Lower lobe of right lung (tissue), 2 donors: ENCODE results near the gene VANGL1. TPM values are rescaled to one million over a fixed set of nuclear protein-coding genes. Genes with fewer than 3 reads are reported as not detected.

ENCODE experiments used
- ATAC-seq, 2 donors: fragments of 200-7000 bp; cut with Tn5 transposase; one replicate each; pipeline ENCODE4 v1.9.1; 2020 to 2022; ENCODE audit warnings: mild to moderate bottlenecking in 2 of 2, moderate library complexity in 2 of 2
- DNase-seq: peaks from one replicate; pipeline ENCODE4 v3.0.0-alpha.2; 2020
- H3K27ac ChIP-seq: fragments of 200-600 bp; one replicate; pipeline ENCODE4 v1.8.0; 2022
- H3K27me3 ChIP-seq: fragments of 200-600 bp; one replicate; pipeline ENCODE4 v1.8.0; 2022; ENCODE audit warnings: low read depth
- H3K36me3 ChIP-seq: fragments of 200-600 bp; one replicate; pipeline ENCODE4 v1.8.0; 2022; ENCODE audit warnings: mild to moderate bottlenecking
- H3K4me1 ChIP-seq: fragments of 200-600 bp; one replicate; pipeline ENCODE4 v1.8.0; 2022
- H3K4me3 ChIP-seq: fragments of 200-600 bp; one replicate; pipeline ENCODE4 v1.8.0; 2022; ENCODE audit warnings: mild to moderate bottlenecking
- H3K9me3 ChIP-seq: fragments of 200-600 bp; one replicate; pipeline ENCODE4 v1.8.0; 2022
- CTCF ChIP-seq: fragments of 200-600 bp; IDR thresholded peaks from one replicate; pipeline ENCODE4 v1.8.0; 2022; ENCODE audit warnings: antibody characterized with exemption, mild to moderate bottlenecking
- intact Hi-C: fragments of 100-400 bp; cut with DNase I; formaldehyde crosslinking; loops from one replicate; pipeline ENCODE4 v1.11.0; 2022
- total RNA-seq: library from RNA; stranded (reverse); fragmentation: NEBNext Ultra II Directional; extraction: Animal tissue kit (Norgen Biotek cat#: 25700); gene quantifications from one replicate; pipeline ENCODE4 v1.2.1, GENCODE V29; 2021
- donor health status: DM: no; HTN: yes; CAD: no; lungs with severe emphysema.

Gene VANGL1
- total RNA-seq, 1 donor from 2014 or later: 10.9 TPM

GRCh38 chr1:115669002-115669673, 27.4 kb downstream of the VANGL1 start:
- no peaks in the 10 kb centered on the region for H3K9me3 ChIP-seq
- no peaks in the 10 kb centered on the region for H3K27me3 ChIP-seq
- DNase-seq: no peak
- H3K27ac ChIP-seq: no peak overlapping the region
- no peak for TF ChIP-seq CTCF
- H3K36me3 ChIP-seq: peaks cover 11% of the 10 kb centered on the region
- intact Hi-C loops: no loop called here
- ATAC-seq: no peak
- no peak overlapping the region for H3K4me3 ChIP-seq
- no peaks in the 10 kb centered on the region for H3K4me1 ChIP-seq

- no peaks in the 10 kb centered on the region for H3K27me3 ChIP-seq
- ATAC-seq (no peak), DNase-seq (no peak)
- H3K36me3 ChIP-seq: peaks cover 5% of the 10 kb centered on the region
- no peak overlapping the region for H3K27ac ChIP-seq
- TF ChIP-seq CTCF: no peak
- intact Hi-C loops: no loop called here
- no peaks in the 10 kb centered on the region for H3K4me1 ChIP-seq
- H3K4me3 ChIP-seq: no peak overlapping the region
- no peaks in the 10 kb centered on the region for H3K9me3 ChIP-seq
Measured at GRCh38 chr1:115669886-115670285, 28.1 kb downstream of the VANGL1 start.

- ATAC-seq: no peak
- no peaks in the 10 kb centered on the region for H3K27me3 ChIP-seq
- H3K9me3 ChIP-seq: no peaks in the 10 kb centered on the region
- H3K27ac ChIP-seq: no peak overlapping the region
- no peak for DNase-seq
- H3K4me1 ChIP-seq: no peaks in the 10 kb centered on the region
- TF ChIP-seq CTCF: no peak
- intact Hi-C loops: no loop called here
- H3K36me3 ChIP-seq: no peaks in the 10 kb centered on the region
- H3K4me3 ChIP-seq: no peak overlapping the region
Measured at GRCh38 chr1:115670476-115671175, 28.9 kb downstream of the VANGL1 start.

- intact Hi-C loops: no loop called here
Measured at GRCh38 chr1:115671176-115671934, 29.6 kb downstream of the VANGL1 start.

More at GRCh38 chr1:115671176-115671934, 29.6 kb downstream of the VANGL1 start:
- no peak for DNase-seq
- no peak for ATAC-seq
- no peak overlapping the region for H3K4me3 ChIP-seq
- no peak for TF ChIP-seq CTCF
- H3K9me3 ChIP-seq: no peaks in the 10 kb centered on the region
- H3K27me3 ChIP-seq: no peaks in the 10 kb centered on the region
- no peaks in the 10 kb centered on the region for H3K4me1 ChIP-seq
- H3K36me3 ChIP-seq: no peaks in the 10 kb centered on the region
- no peak overlapping the region for H3K27ac ChIP-seq
